DMS 273 (cell line): ENCODE data around the gene NANOGP8.
"Not testable (repeated sequence)": the region's sequence is repeated elsewhere in the genome, so short reads cannot be mapped to it uniquely, and the experiment has no call there.

ENCODE experiments used
- DNase-seq: peaks from one replicate; lab custom pipeline; 2025; ENCODE audit not compliant: unreplicated experiment; lab: John Stamatoyannopoulos, UW

Gene NANOGP8

DNA sequence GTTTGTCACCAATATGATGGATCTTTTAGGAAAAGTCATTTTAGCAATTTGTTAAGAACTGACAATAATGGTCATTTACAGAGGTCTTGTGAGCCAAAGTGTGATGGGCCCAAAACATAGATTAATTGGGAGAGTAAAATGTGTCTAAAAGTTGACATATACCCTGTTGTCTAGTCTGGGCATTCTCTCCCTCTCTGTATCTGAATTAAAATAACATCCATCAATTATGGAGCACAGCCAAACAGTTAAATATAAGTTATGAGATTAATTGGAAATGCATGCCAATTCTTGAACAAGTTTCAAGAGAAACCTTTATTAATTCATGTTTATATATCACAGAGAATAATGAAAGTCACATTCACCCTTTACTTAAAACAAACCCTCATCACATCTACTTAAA, 13.6 kb upstream of the NANOGP8 start:
- DNase-seq: no peak

DNA sequence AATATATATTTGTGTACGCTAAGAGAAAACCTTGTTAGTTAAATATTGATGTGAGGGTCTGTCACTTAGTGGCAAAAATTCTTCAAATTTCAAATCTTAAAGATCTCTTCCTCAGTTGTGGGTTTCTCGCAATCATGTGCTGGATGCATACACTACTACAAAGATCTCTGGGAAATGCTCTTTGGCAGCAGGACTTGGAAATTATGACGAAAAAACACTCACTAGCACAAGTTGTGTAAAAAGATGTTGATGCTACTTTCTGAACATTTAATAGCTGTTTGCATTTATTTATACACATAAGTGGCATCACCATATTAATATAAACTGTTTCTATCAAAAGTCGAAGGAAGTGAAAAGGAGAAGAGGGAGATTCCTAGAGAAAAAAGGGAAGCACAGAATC, 10.8 kb upstream of the NANOGP8 start:
- no peak for DNase-seq

DNA sequence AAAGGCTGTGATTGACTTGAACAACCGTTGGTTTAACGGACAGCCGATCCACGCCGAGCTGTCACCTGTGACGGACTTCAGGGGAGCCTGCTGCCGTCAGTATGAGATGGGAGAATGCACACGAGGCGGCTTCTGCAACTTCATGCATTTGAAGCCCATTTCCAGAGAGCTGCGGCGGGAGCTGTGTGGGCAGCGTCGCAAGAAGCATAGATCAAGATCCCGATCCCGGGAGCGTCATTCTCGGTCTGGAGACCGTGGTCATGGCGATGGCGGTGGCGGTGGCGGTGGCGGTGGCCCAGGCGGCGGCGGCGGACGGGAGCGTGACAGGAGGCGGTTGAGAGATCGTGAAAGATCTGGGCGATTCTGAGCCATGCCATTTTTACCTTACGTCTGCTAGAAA, 7.8 kb upstream of the NANOGP8 start:
- no peak for DNase-seq

DNA sequence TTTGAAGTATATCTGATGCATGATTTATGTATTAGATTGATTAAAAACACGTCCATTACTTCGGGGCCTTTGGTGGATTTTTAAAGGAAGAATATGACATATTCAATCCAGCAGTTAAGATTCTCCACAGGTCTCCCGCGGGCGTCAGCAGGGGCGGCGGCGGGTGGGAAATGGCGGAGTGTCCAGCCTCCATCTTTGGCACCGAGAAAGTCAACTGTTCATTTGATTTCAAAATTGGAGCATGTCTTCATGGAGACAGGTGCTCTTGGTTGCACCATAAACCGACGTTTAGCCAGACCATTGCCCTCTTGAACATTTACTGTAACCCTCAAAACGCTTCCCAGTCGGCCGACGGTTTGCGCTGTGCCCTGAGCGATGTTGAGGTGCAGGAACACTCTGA, 7.2 kb upstream of the NANOGP8 start:
- no peak for DNase-seq

DNA sequence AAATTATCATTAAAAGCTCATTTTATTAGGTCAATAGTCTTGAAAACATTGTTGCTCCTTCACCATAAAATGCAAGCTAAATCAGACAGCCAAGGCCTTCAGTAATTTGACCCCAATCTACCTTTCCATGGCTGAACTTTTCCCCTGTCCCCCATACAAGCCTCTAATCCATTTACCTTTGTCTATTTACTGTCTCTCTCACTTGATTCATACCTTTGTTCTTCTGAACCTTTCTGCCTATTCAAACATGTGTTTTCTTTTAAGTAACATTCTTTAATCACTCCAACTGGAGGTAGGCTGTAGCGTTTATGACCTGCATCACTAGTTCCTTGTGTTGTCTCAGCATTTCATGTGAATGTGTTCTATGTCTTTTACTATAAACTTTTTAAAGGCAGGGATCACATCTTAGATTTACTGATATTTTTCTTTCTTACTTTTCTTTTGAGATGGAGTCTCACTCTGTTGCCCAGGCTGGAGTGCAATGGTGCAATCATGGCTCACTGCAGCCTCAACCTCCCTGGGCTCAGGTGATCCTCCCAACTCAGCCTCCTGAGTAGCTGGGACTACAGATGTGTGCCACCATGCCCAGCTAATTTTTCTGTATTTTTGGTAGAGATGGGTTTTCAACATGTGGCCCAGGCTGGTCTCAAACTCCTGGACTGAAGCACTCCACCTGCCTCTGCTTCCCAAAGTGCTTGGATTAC, 5.2 kb upstream of the NANOGP8 start:
- no peak for DNase-seq

DNA sequence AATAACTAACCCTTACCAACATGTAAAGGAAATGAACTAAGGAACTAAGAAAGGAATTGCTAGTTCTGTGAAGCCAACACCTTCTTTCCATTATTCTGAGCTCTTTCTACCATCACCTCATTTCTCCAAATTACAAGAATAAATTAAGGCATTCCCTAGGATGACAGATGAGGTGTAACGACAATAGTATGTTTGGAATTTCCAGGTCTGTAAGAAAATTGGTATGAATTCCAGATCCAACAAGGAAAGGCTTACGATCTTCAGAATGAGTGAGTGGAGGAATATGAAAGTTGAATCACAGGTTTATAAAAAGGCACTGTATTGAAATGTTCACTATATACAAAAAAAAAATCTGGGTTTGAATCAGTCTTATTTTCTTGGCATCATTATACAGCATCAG, 4.5 kb upstream of the NANOGP8 start:
- DNase-seq: no peak

DNA sequence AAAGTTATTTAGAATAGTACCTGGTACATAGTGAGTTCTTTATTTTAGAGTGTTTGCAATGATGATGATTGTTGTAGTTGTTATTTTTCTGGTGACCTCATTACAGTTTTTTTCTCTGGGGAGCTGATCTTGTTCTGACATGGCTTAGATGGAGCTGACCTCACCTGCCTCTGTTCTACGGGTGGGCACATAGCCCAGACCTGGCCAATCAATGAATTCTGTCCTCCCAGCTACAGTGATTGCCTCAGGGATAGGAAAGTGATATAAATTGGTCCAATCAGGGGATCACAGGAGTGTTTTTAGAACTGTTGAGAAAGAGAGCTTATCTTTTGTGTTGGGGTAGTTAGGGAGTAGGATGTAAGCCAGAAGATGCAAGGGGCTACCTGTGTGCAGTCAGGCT, 3.2 kb upstream of the NANOGP8 start:
- DNase-seq: no peak

DNA sequence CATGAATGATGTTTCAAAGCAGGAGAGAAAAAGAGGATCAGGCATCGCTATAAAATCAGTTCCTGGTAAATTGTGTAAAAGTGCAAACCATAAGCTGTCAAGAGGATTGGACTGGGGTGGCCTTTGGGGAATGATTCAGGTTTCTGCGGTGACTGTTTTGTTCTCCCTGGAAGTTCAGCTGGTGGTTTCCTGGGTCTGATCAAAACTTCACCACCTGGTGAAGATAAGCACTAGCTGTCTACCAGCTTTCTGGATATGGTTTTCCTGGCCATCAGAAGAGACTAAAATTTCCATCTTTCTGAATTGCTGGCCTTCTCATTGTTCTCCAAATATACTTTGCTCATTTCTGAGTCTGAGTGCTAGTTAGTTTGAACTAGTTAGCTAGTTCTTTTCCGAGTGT, 2.7 kb upstream of the NANOGP8 start:
- no peak for DNase-seq

DNA sequence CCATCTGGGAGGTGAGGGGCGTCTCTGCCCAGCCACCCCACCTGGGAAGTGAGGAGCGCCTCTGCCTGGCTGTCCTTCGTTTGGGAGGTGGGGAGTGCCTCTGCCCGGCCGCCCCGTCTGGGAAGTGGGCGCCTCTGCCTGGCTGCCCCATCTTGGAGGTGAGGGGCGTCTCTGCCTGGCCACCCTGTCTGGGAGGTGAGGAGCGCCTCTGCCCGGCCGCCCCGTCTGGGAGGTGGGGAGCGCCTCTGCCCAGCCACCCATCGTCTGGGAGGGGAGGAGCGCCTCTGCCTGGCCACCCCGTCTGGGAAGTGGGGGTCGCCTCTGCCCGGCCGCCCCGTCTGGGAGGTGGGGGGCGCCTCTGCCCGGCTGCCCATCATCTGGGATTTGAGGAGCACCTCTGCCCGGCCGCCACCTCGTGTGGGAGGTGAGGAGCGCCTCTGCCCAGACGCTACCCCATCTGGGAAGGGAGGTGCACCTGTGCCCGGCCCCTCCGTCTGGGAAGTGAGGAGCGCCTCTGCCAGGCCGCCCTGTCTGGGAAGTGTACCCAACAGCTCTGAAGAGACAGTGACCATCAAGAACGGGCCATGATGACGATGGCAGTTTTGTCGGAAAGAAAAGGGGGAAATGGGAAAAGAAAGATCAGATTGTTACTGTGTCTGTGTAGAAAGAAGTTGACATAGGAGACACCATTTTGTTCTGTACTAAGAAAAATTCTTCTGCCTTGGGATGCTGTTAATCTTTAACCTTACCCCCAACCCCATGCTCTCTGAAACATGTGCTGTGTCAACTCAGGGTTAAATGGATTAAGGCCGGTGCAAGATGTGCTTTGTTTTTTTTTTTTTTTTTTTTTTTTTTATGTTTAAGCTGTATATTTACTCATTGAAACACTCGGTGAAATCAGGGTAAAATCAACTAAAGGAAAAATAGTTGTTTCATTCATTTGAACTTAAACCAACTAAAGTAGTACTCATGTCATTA, 2.4 kb downstream of the NANOGP8 start:
- DNase-seq: not testable (repeated sequence)

DNA sequence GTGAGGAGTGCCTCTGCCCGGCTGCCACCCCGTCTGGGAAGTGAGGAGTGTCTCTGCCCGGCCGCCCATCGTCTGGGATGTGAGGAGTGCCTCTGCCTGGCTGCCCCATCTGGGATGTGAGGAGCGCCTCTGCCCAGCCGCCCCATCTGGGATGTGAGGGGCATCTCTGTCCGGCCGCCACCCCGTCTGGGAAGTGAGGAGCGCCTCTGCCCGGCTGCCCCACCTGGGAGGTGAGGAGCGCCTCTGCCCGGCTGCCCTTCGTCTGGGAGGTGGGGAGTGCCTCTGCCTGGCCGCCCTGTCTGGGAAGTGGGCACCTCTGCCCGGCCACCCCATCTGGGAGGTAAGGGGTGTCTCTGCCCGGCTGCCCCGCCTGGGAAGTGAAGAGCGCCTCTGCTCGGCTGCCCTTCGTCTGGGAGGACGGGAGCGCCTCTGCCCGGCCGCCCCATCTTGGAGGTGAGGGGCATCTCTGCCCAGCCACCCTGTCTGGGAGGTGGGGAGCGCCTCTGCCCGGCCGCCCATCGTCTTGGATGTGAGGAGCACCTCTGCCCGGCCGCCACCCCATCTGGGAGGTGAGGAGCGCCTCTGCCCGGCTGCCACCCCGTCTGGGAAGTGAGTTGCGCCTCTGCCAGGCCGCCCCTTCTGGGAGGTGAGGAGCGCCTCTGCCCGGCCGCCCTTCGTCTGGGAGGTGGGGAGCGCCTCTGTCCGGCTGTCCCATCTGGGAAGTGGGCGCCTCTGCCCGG, 3.3 kb downstream of the NANOGP8 start:
- DNase-seq: not testable (repeated sequence)

DNA sequence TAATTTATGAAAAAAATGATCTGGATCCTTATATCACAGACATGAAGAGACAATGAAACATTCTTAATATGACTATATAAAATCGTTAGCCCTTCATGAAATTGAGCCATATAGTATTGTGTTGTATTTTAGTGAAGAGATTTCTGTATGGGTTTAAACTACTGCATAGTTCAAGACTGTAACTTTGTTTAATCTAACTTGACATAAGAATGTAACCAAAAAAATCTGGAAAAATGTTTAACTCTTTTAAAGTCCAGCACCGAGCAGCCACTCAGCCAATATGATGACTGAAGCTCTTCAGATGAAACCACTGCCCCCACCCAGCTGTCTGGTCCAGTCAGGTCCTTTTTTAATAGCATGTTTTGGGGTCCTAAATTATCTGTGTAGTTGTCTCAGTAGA, 4.9 kb downstream of the NANOGP8 start:
- no peak for DNase-seq

DNA sequence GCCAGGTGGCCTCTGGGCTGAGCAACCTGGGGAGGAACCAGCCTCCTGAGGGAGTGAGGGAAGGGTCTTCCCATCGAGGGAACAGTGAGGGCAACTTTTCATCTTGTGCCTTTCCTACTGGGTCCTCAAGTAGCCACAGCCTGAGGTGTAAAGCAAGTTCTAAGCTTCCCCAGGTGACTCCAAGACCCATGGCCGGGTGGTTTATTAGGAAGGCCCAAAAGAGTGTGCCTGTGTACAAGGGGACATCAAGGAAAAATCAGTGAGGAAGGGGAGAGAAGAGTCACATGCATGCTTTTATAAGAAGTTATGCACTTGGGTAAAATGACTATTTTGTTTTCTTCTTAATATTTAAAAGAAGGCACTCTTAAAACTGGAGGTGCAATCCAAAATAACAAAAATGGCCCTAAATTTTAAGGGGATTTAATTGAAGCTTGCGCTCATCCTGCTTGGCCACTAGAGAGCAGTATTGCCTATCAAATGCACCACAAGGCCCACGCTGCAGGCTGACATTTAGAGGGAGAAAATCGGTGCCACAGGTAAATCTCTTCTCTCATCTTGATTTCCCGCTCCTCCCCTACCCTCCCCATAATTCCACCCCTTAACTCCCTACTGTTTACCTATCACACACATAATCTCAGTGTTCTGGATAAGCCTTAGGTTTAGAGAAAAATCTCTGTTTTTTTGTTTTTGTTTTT, 6.7 kb downstream of the NANOGP8 start:
- peak; percentile 61 for DNase-seq

DNA sequence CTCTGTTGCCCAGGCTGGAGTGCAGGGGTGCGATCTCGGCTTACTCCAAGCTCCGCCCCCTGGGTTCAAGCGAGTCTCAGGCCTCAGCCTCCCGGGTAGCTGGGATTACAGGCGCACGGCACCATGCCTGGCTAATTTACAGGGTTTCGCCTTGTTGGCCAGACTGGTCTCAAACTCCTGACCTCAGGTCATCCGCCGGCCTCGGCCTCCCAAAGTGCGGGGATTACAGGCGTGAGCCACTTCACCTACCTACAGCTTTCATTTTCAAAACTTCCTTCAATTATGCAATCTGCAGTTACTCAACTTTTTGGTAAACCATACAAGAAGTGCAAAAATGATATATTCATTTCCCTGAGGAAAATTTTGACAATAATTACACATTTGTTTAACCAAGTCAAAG, 14.0 kb downstream of the NANOGP8 start:
- no peak for DNase-seq

DNA sequence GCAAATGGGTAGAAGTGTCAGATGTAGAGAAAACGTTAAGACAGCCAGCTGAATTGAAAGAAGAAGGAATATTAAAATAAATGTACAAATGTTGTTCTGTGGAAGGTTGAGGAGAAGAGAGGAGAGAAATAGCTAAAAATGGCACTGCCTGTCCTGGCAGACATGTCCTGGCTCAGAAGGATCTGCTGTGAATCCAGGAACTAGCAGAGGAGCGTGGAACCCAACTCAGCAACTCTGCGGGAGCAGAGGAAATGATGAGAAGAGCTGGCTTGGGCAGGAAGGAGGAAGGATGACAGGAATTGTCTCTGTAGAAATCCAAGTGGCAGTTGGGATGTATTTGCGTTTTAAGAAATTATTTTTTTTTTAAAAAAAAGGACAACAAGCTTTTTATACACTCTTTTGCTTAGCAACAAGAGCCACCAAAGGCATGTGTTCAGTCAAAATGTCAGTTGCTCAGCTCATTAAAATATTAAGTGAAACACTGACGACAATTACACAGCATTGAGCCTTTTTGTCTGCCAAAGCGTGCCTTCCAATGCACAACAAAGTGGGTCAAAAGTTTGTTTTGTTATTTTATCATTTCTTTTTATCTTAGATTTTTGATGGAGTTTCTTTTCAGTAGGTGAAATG, 16.1 kb downstream of the NANOGP8 start:
- no peak for DNase-seq

DNA sequence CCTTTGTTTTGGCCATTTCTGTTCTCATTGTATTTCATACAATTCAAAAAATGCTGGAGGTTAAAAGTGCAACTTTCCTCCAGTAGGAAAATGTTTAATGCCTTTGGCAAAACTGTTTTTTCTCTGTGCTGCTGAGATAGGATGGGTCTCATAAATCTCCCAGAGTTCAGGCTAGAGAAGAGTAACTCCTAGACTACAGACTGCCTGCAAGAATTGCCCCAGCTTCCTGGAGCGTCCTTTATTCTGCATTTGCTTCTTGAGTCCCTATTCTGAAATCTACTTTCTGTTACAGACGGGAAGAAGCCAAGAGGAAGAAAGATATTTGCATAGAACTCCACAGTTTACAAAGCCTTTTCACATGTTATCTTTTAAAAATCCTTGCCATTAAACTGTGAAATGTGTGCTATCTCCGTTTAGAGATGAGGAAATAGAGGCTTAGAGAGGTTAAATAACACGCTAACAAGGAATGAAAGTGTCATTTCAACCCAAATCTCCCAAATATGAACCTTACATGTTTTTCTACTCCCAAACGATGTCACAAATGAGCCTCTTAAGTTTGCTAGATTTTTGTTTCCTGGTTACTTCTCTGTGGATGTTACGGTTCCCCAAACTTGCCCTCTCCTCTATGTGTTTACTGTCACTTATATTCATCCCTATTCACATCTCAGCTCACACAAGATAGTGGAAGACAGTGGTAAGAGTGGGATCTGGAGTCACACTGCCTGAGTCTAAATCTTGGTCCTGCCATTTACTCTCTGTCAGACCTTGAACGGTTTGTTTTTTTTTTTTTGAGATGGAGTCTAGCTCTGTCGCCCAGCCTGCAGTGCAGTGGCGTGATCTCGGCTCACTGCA, 17.4 kb downstream of the NANOGP8 start:
- no peak for DNase-seq

DNA sequence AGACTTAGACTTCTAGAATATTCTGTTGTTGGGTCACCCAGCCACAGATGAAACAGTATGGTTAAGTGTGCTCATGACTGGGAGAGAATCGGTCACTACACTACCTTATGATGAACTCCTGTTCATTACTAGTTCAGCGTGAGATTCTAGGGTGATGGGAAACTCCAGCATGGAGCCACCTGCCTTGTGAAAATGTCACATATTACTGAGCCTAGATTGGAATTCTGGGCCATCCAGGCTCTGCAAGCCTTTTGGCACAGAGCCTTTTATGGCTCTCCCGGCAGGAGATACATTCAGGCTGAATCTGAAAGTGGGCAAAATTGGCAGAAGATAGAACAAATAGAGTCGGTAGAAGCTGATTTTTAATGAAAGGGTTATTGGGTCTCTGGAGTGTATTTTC, 19.0 kb downstream of the NANOGP8 start:
- no peak for DNase-seq

DNA sequence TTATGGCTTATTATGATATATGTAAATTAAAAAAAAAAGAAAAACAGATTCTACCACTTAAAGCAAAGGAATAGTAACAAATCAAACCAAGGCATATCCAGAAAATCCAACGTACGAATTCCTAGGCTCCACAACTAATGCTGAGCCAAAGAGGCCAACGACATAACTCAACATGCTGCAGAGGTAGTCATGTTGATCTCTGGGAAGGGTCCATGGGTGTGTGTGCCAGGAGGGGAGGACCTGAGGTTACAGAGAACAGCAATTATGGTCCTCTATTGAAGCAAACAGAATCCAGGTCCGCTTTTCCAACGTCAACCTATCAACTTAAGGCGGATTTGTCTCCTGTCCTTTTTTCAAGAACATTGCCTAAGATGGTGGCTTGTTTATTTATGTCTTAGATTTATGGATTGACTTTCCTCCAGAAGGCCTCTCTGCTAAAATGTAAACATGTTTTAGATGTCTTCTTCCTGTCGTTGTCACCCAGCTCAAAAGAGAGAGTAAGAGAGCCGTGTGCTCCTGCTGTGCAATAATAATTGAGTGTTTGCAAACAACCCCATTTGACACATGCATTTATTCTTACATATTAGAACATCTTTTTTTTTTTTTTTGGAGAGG, 20.4 kb downstream of the NANOGP8 start:
- DNase-seq: no peak

DNA sequence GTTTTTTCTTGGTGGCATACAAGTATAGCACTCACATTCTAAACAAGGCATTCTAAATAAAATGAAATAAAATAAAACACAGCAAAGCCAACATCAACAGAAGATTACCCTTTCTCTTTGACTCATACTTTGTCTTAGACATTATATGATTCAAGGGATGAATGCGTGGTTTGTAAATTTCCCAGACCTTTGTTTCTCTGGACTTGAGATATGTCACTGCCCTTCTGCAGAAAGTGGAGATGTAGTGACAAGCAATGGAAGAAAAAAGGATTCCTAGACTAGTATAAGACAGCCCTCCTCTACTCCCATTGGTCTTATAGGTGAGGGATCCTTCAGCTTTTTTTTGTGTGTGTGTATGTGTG, 22.4 kb downstream of the NANOGP8 start:
- DNase-seq: no peak
